DMS53 treated with DMSO at 0.1 percent for 48 hours (cell line): ENCODE measurements around the gene PTPRC.

Experiments
- DNase-seq: peaks from one replicate; lab custom pipeline; 2025; ENCODE audit not compliant: unreplicated experiment; lab: John Stamatoyannopoulos, UW

The PTPRC gene

DNA sequence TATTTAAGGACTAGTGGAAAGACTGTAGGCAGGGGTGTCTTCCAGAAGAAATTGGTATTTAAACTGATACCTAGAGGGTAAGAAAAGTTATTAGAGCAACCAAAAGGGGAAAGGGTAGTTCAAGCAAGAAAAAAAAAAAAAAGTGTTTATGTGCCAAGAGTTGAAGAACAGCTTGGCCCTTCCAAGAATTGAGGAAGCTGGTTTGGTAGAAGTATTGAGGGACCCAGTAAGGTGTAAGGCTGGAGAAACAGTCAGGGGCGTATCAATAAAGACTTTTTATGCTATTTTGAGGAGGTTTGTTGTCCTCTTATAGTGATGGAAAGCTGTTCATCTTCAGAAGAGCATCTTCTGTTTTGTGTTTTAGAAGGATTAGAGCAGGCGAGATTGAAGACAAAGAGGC lies 108.3 kb downstream of the PTPRC start:
- no peak for DNase-seq

DNA sequence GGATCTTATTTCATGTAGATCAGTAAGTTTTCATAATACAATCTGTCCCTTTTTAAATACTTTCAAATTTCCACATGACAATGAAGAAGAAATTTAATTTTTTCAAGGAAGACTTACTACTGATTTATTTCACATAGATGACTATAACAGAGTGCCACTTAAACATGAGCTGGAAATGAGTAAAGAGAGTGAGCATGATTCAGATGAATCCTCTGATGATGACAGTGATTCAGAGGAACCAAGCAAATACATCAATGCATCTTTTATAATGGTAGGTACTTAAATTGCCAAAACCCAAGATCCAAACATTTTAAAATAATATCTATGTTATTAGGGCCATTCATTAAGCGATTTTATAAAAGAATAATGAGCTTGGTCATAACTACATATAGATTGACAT lies 110.4 kb downstream of the PTPRC start:
- DNase-seq, result no peak

DNA sequence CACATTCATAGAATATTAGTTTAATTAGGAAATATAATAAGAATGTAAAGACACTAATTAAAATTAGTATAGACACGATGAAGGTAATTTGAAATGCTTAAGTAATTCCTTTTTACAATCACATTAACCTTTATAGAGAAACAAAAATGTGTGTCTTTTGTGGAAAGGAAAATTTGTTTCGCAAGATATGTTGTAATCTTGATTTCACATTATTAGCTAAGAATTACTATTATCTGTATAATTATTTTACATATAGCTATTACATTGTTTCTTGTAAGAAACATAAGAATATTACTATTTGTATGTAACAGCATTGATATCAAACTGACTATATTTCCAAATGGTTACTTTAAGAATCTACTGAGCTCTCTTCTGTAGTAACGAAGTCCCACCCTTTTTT lies 111.2 kb downstream of the PTPRC start:
- DNase-seq, result no peak

DNA sequence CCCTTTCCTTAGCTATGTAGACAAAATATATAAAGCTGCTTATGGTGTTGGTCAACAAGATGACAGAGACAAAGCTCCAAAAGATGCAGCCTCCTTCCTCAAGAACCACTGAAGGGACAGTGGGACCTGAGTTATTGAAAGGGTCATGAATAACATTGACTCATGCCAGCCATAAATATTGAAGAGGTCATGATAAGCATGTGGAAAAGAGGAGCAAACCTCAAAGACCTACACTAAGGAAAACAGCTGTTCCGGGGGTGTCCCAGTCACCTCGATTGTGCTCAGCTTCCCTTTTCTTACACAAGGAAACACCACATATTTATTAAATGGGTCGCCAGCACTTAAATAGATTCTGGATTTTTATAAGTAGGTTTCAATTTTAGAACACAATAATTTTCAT lies 112.9 kb downstream of the PTPRC start:
- DNase-seq, result no peak

DNA sequence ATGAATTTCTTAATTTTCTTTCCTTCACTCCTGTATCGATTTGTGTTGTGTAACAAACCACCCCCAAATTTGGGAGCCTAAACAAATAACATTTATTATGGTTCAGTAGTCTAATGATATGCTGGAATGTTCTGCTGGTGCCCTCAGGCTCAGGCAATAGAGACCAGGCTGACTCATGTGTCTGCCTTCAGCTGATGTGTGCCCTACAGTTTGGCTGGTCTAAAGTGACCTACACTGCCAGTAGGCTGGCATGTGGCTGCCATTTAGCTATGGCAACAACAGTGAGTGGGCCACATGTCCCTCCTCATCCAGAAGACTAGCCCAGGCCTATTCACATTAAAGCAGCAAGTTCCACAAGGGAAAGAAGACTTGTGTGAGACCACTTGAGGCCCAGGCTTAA lies 115.8 kb downstream of the PTPRC start:
- DNase-seq, result no peak

DNA sequence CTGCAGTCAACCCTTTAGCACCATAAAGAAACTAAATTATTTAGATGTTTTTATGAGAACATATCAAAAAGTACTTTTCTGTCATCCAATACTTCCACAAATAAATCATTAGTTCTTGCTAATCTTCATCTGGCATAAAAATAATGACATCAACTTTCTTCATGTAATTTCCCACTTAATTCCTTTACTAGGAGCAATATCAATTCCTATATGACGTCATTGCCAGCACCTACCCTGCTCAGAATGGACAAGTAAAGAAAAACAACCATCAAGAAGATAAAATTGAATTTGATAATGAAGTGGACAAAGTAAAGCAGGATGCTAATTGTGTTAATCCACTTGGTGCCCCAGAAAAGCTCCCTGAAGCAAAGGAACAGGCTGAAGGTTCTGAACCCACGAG lies 116.9 kb downstream of the PTPRC start:
- no peak for DNase-seq

DNA sequence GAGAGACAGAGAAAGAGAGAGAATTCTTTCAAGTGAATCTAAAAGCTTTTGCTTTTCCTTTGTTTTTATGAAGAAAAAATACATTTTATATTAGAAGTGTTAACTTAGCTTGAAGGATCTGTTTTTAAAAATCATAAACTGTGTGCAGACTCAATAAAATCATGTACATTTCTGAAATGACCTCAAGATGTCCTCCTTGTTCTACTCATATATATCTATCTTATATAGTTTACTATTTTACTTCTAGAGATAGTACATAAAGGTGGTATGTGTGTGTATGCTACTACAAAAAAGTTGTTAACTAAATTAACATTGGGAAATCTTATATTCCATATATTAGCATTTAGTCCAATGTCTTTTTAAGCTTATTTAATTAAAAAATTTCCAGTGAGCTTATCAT lies 117.6 kb downstream of the PTPRC start:
- DNase-seq, result peak; percentile 59

DNA sequence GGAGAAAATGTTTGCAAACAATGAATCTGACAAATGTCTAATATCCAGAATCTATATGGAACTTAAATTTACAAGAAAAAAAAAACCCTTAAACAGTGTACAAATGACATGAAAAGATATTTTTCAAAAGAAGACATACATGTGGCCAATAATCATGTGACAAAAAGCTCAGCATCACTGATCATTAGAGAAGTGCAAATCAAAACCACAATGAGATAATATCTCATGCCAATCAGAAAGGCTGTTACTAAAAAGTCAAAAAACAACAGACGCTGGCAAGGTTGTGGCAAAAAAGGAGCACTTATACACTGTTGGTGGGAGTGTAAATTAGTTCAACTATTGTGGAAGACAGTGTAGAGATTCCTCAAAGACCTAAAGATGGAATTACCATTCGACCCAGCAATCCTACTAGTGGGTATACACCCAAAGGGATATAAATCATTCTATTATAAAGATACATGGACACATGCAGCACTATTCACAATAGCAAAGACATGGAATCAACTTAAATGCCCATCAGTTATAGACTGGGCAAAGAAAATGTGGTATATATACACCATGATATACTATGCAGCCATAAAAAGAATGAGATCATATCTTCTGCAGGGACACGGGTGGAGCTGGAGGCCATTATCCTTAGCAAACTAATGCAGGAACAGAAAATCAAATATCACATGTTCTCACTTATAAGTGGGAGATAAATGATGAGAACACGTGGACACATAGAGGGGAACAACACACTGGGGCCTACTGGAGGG lies 123.2 kb downstream of the PTPRC start:
- DNase-seq, result no peak

DNA sequence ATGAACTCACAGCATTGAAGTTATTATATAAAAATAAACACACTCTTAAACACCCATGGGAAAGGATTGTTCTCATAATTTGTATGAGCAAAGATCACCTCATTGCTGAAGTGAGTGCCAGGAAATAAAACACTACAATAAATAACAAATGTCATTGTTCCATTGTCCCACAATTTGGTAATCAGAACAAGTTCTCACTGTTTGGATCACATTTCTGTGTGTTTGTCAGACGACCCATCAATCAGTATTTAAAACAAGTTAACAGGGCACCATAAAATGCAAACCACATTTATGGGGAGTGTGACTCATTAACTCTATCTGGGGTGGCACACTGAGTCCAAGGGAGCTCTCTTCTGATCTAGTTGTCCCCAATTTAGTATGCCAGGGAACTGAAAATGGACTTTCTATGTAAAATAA lies 124.5 kb downstream of the PTPRC start:
- DNase-seq, result no peak

DNA sequence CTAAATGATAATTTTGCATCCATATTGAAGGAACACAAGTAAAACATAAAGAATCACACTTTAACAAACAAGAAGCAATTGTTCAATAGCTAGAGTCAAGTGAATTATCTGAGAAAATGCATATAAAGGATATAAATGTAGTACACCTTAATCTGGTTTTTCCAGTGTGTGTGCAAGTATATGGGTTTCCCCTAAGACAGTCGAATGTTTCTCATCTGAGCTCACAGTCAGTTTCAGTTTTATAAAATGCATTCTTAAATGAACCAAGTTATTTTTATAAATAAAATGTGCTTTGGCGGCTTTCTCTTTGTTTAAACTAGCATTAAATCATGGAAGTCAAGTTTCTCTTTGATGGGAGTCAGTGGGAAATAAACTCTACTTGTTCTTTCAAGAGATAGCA lies 125.9 kb downstream of the PTPRC start:
- DNase-seq, result no peak

DNA sequence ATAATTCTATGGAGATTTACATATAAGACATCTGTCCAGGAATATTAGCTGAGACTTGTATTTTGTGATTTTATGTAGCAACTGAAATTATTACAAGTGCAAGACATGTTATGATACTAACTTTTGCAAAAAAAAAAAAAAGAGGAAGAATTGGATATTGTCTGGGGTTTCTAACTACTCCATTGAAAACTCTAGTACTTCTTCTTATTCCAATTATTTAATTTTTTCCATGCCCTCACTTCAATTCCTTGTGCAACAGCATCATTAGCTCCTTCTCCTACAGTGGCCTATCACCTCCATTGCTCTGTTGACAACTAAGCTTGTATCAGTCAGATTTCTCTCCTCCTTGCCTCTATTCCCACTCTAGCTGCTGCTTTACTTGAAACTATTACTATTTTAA lies 126.6 kb downstream of the PTPRC start:
- DNase-seq, result no peak

DNA sequence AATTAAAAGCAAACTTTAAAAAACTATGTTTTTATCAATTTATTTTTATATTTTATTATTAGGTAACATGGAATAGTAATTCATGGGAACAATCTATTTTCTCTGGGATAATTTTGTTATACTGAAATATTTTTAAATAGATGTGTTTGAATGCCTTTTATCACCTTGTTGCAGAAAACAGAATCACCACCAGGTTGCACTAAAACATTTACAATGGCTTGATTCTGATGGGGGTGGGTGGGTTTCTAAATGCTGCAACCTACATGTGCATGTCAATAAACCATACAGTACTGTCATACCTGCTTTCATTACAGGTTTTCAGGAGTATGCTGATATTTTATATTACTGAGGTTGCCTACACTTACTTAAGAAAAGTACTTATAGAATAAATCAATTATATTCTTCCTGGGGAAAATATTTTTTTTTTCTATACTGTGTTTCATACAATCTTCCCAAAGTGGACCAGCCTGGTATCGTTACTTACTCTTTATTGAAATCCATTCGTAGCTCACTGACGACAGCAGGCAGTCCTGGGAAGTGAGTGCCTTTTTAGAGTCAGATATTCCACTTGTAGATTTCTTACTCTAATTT lies 132.8 kb downstream of the PTPRC start:
- peak; percentile 16 for DNase-seq

DNA sequence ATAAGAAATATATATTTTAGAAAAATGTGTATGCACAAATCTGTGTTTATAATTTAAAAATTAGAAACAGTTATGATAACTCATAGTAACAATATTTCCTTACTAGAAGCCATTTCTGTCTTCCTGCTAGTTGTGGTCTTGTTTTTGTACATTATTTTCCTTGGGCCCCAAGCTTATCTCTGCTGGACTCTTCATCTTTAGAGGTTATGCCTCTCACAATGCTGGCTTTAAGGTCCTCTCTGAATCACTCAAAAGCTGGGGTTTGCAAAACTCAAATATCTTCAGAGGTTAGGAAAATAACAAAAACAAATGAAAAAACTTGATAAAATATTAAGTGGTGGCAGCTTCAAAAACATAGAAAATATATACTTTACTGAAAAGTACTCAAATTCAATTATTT lies 133.8 kb downstream of the PTPRC start:
- DNase-seq, result no peak

DNA sequence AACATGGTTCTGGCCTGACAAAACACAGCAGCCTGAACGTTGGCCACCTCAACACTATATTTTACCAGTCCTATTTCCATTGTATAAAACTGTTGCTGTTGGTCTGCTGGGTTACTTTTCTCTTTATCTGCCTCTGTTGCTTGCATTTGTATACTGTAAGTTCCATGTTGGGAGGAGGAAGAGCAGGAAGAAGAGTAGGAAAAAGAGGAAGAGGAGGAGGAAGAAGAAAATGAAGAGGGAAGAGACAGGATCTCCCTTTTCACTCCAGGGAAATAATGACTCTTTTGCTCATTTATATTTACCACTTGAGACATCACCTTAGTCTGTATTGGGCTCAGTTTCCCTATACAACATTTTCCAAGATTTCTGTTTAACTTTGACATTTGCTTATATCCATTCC lies 134.2 kb downstream of the PTPRC start:
- no peak for DNase-seq

DNA sequence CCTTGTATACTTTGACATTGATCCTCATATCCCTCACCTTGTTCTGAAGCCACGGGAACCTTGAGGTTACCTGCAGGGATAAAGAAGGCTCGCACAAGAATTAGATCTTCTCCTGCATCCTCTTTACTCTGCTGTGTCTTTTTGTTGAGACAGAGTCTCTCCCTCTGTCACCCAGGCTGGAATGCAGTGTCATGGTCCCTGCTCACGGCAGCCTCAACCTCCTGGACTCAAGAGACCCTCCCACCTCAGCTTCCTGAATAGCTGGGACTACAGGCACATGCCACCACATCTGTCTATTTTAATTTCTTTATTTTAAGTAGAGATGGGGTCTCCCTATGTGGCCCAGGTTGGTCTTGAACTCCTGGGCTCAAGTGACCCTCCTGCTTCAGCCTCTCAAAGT lies 134.7 kb downstream of the PTPRC start:
- DNase-seq, result no peak

DNA sequence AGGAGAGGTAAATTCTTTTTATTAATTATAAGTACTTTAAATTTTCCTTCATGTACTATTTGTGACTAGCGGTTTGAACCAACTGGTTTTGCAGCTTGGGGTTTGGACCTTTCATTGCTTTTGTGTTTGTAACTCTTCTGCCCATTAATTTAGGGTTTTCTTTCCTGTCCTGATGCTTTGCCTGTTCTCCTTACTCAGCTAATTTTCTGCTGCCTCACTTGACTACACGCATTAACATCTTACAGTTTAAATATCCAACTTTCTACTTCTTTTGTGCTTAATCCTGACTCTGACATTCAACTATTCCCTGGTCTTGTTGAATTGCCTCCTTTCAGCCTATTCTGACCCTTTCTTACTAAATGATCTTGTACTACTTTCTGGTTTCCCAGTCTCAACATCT lies 135.6 kb downstream of the PTPRC start:
- no peak for DNase-seq

DNA sequence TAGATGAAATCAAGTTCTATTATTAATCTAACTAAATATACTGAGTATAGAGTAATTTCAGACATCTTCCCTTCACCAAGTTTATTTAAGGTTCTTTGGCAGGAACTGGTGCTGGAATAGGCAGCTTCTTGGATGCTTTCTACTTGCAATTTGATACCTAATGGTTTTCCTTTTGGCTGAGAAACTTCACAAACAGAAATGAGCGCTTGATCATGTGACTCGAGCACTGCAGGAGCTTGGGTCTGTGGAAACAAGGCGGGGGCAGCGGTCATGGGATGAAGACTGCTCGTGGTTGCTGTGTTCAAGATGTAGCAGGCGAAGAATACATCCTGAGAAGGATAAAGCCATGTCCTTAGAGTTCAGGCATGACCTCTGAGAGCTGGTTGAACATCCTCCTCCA lies 136.8 kb downstream of the PTPRC start:
- DNase-seq, result no peak

DNA sequence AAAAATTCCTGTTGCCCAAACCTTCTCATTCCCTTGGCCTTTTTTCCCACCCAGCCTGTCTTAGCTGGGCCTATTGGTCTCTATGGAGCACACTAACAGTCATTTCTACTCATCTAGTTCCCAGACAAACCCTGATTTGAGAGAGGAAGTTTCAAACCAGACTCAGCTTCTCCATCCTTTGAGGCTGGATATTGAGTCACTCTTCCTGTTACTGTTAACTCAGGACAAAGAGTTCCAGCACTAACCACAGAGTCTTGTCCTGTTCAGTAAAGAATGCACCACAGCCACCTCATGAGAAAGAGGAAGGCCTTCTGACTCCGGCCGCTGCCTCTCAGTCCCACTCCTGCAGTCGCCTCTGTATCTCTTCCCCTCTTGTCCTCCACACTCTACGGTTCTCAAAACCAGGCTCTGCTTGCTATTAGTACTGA lies 137.8 kb downstream of the PTPRC start:
- DNase-seq, result no peak

DNA sequence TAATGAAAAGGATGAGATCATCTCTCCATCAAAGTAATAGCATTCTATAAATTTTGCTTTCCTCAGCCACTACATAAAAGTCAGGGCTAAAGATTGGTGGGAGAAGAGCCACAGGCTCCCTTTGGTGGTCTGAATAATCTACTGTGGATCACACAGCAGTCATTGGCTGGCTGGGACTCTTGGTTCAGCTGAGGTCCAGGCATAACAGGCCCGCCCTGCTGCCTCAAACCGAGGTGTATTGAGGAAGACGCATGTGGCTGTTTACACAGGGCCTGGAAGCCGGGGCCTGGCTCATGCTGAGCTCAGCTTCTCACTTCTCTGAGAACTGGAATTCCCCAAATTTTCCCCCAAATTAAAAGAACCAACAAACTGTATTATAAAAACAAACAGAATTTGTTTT lies 139.2 kb downstream of the PTPRC start:
- DNase-seq, result no peak

DNA sequence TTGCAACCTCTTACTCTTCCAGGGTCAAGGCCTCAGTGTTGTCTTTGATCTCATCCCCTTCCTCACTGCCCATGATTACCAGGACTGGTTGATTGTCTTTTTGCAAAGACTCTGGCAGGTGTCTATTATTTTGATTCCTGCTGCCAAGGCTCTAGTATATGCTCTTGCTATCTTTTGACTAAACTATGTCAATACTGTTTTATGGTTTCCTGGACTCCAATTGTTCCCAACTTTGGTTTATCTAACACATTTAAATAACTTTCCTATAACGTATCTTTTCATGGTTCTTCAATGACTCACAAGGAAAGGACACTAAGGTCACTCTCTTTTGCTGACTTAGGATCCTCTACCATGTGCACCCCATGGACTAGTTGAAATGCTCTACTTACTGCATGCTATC lies 141.5 kb downstream of the PTPRC start:
- DNase-seq, result no peak

DNA sequence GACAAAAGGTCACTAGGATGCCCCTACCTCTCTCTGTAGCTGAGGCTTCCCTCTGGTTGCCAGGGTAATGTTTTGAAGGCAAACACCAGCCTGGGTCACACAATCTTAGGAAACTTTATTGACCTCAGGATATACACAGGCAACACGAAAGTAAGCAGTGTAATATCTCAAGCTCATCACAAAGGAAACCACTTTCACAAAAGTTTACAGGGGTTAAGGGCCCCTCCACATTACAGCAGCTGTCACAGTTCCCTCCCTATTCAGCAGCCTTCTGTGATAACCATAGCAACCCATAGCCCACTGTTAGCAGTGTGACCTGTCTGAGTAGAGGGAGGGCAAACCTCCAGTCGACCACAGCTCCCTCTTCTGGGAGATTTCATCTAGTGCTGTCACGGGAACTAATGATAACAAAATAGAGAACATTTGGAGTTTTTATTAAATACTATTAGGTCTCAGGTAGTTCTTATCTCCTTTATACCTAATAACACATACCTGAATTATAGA lies 149.8 kb downstream of the PTPRC start:
- no peak for DNase-seq

DNA sequence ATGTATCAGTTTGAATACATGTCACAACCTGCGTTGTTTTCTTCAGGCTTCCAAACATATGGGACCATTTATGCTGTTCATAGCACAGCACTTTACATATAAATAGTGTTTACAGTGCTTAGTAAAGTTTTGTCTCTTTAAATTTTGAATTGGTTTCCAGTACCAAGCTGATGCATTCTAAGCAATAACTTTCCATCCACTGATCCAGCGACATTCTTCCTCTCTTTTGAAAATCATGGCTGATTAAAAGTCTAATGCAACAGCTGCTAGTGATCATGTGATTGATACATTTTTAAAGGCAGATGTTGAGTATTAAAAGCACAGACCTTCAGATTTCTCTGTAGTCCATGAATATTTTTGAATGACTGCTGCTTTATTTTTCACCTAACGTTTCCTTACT lies 154.9 kb downstream of the PTPRC start:
- no peak for DNase-seq

DNA sequence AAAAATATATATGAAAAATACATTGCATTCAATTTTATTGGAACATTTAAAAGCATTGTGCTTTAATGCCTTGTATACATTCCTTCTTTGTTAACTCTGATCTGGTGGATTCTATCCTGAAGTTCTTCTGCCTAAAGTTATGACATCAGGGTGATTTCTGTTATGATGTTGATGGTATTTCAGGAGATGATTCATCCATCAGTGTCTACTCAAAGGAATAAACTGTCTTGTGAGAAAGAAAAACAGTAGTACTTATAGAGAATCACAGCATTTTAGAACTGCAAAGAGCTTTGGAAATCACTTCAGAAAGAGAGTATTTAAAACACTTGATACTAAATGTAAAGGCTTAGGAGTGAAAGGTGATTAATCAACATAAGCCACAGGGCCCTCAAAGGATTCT lies 155.7 kb downstream of the PTPRC start:
- no peak for DNase-seq
